WTC11 (cell line): Measurements from ENCODE around the gene FCN3. TPM values are rescaled to one million over a fixed set of nuclear protein-coding genes. Genes with fewer than 3 reads are reported as not detected.

ENCODE experiments used
- ATAC-seq: fragments of 200-7000 bp; cut with Tn5 transposase; 2 replicates; pipeline ENCODE4 v1.10.0; 2021; ENCODE audit warnings: mild to moderate bottlenecking, moderate library complexity
- CTCF ChIA-PET: fragments of 300-600 bp; sonication (Branson Sonifier 250); formaldehyde crosslinking; loops from one replicate; lab custom pipeline; 2021; ENCODE audit warnings: antibody characterized with exemption; lab: Charles Lee
- POLR2A ChIA-PET: fragments of 350-600 bp; sonication (Branson Sonifier 250); formaldehyde crosslinking; loops from one replicate; lab custom pipeline; 2021; ENCODE audit warnings: antibody characterized with exemption; lab: Charles Lee
- DNase-seq: peaks from one replicate; pipeline ENCODE4 v3.0.0; 2021; ENCODE audit warnings: low spot score
- H3K27ac Mint-ChIP-seq: 2 replicates; pipeline ENCODE4 v1.8.0; 2021; ENCODE audit warnings: mixed read lengths
- H3K27me3 Mint-ChIP-seq: 2 replicates; pipeline ENCODE4 v1.8.0; 2021; ENCODE audit warnings: low read depth, mild to moderate bottlenecking, moderate library complexity, mixed read lengths
- H3K36me3 Mint-ChIP-seq: 2 replicates; pipeline ENCODE4 v1.8.0; 2021; ENCODE audit warnings: mixed read lengths
- H3K4me1 Mint-ChIP-seq: 2 replicates; pipeline ENCODE4 v1.8.0; 2022; ENCODE audit warnings: mixed read lengths
- H3K4me3 Mint-ChIP-seq: 2 replicates; pipeline ENCODE4 v1.8.0; 2021; ENCODE audit warnings: mild to moderate bottlenecking, moderate library complexity, mixed read lengths
- H3K9me3 Mint-ChIP-seq: 2 replicates; pipeline ENCODE4 v1.8.0; 2021; ENCODE audit warnings: mixed read lengths
- ESRRA ChIP-seq: sonication (generic); formaldehyde crosslinking; IDR thresholded peaks from 2 replicates; pipeline ENCODE4 v1.8.1; 2022; ENCODE audit warnings: mild to moderate bottlenecking, missing genetic modification reagents, borderline replicate concordance
- ETV6 ChIP-seq: sonication (generic); formaldehyde crosslinking; IDR thresholded peaks from 2 replicates; pipeline ENCODE4 v1.8.1; 2022; ENCODE audit warnings: mild to moderate bottlenecking, missing genetic modification reagents
- FOXK1 ChIP-seq: sonication (generic); formaldehyde crosslinking; IDR thresholded peaks from 2 replicates; pipeline ENCODE4 v1.8.0; 2022; ENCODE audit warnings: mild to moderate bottlenecking, moderate library complexity, missing genetic modification reagents
- FOXP4 ChIP-seq: sonication (generic); formaldehyde crosslinking; IDR thresholded peaks from 2 replicates; pipeline ENCODE4 v1.8.0; 2022; ENCODE audit warnings: mild to moderate bottlenecking, missing genetic modification reagents
- JAZF1 ChIP-seq: fragments of 250-450 bp; sonication (Bioruptor Pico); IDR thresholded peaks from 2 replicates; pipeline ENCODE4 v1.9.0; 2021; ENCODE audit warnings: moderate library complexity, mild to moderate bottlenecking, inconsistent platforms
- KAT7 ChIP-seq: sonication (generic); formaldehyde crosslinking; IDR thresholded peaks from 2 replicates; pipeline ENCODE4 v1.8.1; 2023; ENCODE audit warnings: missing genetic modification reagents, mild to moderate bottlenecking, borderline replicate concordance
- PRRX2 ChIP-seq: fragments of 250-450 bp; sonication (Bioruptor Pico); IDR thresholded peaks from 2 replicates; pipeline ENCODE4 v1.8.0; 2021; ENCODE audit warnings: mild to moderate bottlenecking
- SP1 ChIP-seq: sonication (generic); formaldehyde crosslinking; conservative IDR thresholded peaks from 2 replicates; pipeline ENCODE4 v1.8.1; 2022; ENCODE audit warnings: missing genetic modification reagents
- TP53 ChIP-seq: sonication (generic); formaldehyde crosslinking; IDR thresholded peaks from 2 replicates; pipeline ENCODE4 v1.8.1; 2023; ENCODE audit warnings: mild to moderate bottlenecking, missing genetic modification reagents
- ZBTB21 ChIP-seq: sonication (generic); formaldehyde crosslinking; IDR thresholded peaks from 2 replicates; pipeline ENCODE4 v1.8.1; 2023; ENCODE audit warnings: mild to moderate bottlenecking, missing genetic modification reagents, borderline replicate concordance
- ZBTB43 ChIP-seq: sonication (generic); formaldehyde crosslinking; IDR thresholded peaks from 2 replicates; pipeline ENCODE4 v1.8.1; 2023; ENCODE audit warnings: mild to moderate bottlenecking, missing genetic modification reagents
- ZNF512 ChIP-seq: sonication (generic); formaldehyde crosslinking; IDR thresholded peaks from 2 replicates; pipeline ENCODE4 v1.8.1; 2022; ENCODE audit warnings: missing genetic modification reagents, borderline replicate concordance
- total RNA-seq: library from RNA; stranded (reverse); gene quantifications from 3 replicates; pipeline ENCODE4 v1.2.3, GENCODE V29; 2021
- TF ChIP-seq, protein P1 (sequence below): sonication (generic); formaldehyde crosslinking; IDR thresholded peaks from 2 replicates; pipeline ENCODE4 v1.8.1; 2023; ENCODE audit warnings: mild to moderate bottlenecking, moderate library complexity, missing genetic modification reagents
- TF ChIP-seq, protein P2 (sequence below): sonication (generic); formaldehyde crosslinking; IDR thresholded peaks from 2 replicates; pipeline ENCODE4 v1.8.0; 2023; ENCODE audit warnings: missing genetic modification reagents
- TF ChIP-seq, protein P3 (sequence below): sonication (generic); formaldehyde crosslinking; IDR thresholded peaks from 2 replicates; pipeline ENCODE4 v1.8.0; 2022; ENCODE audit warnings: mild to moderate bottlenecking, missing genetic modification reagents

FCN3 gene
- total RNA-seq, 1 experiment from 2014 or later: 0.98 TPM

DNA sequence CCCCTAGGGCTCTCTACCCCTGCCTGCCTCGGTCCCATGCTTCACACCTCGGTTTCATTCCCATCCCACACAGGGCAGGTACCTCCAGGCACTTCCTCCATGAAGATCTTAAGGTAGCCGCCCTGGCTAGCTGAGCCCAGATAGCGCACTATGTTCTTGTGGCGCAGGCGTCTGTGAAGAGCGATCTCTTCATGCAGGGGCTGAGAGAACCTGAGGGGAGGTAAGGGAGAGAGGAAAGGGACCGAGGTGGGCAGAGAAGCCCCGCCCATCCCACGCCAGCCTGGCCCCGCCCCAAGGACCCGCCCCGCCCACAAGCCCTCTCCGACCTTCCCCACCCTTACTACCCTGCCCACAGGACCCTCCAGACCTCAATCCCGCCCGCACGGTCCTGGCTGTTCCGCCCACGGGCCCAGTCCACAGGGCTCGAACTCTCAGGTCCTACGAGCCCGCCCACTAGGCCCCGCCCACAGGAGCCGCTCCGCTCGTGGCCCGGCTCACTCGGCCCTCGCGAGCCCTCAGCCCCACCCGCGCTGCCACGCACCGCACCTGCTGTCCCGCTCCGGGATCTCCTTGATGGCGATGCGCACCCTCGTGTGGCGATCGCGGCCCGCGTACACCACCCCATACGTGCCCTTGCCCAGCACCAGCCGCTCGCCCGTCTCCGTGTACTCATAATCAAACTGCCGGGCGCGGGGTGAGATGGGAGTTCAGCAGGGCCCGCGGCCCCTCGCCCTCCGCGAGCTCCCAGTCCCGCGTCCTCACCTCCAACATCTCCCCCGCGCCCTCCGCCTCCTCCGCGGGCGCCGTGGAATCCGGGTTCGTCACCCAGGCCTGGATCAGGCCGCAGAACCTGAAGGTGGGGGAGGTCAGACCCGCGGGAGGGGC lies 14.2 kb downstream of the FCN3 start:
- ChIA-PET CTCF (interaction anchor here (0.6 to 4.0 kb wide), 12 partner anchors 9 to 246 kb away, joined by 3 to 33 read pairs (median 5); partner anchors contain the start of gene CD164L2), POLR2A (no interaction called here)
- Mint-ChIP-seq H3K36me3 (no peaks in the 10 kb centered on the region), H3K4me3 (peak overlapping the region; percentile 74), H3K4me1 (peaks cover 31% of the 10 kb centered on the region), H3K9me3 (no peaks in the 10 kb centered on the region), H3K27me3 (peaks cover 56% of the 10 kb centered on the region), H3K27ac (no peak overlapping the region)
- DNase-seq: peak; percentile 45
- TF ChIP-seq KAT7 (CRISPR knock-in tag): 0 out of 2 replicates have a peak, but pooled peaks have one; percentile 84
- peak; percentile 69; the same call in 1 of the 2 replicates for TF ChIP-seq ZBTB43 (CRISPR knock-in tag)
- TF ChIP-seq FOXK1 (CRISPR knock-in tag): peak; percentile 66
- TF ChIP-seq PRRX2 (CRISPR knock-in tag): no peak
- no peak for TF ChIP-seq JAZF1
- TF ChIP-seq, protein P1, sequence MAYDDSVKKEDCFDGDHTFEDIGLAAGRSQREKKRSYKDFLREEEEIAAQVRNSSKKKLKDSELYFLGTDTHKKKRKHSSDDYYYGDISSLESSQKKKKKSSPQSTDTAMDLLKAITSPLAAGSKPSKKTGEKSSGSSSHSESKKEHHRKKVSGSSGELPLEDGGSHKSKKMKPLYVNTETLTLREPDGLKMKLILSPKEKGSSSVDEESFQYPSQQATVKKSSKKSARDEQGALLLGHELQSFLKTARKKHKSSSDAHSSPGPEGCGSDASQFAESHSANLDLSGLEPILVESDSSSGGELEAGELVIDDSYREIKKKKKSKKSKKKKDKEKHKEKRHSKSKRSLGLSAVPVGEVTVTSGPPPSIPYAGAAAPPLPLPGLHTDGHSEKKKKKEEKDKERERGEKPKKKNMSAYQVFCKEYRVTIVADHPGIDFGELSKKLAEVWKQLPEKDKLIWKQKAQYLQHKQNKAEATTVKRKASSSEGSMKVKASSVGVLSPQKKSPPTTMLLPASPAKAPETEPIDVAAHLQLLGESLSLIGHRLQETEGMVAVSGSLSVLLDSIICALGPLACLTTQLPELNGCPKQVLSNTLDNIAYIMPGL (CRISPR knock-in tag): peak; percentile 81; the same call in 1 of the 2 replicates
- TF ChIP-seq ZNF512 (CRISPR knock-in tag): no peak
- TF ChIP-seq ESRRA (CRISPR knock-in tag): 0 out of 2 replicates have a peak, but pooled peaks have one; percentile 32
- TF ChIP-seq FOXP4 (CRISPR knock-in tag): peak; percentile 67; the same call in 1 of the 2 replicates
- TF ChIP-seq TP53 (CRISPR knock-in tag): 0 out of 2 replicates have a peak, but pooled peaks have one; percentile 43
- TF ChIP-seq, protein P2, sequence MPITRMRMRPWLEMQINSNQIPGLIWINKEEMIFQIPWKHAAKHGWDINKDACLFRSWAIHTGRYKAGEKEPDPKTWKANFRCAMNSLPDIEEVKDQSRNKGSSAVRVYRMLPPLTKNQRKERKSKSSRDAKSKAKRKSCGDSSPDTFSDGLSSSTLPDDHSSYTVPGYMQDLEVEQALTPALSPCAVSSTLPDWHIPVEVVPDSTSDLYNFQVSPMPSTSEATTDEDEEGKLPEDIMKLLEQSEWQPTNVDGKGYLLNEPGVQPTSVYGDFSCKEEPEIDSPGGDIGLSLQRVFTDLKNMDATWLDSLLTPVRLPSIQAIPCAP (CRISPR knock-in tag): no peak
- TF ChIP-seq ETV6 (CRISPR knock-in tag): peak; percentile 50; the same call in 1 of the 2 replicates
- 0 out of 2 replicates have a peak, but pooled peaks have one; percentile 33 for TF ChIP-seq SP1
- peak; percentile 41 for ATAC-seq

DNA sequence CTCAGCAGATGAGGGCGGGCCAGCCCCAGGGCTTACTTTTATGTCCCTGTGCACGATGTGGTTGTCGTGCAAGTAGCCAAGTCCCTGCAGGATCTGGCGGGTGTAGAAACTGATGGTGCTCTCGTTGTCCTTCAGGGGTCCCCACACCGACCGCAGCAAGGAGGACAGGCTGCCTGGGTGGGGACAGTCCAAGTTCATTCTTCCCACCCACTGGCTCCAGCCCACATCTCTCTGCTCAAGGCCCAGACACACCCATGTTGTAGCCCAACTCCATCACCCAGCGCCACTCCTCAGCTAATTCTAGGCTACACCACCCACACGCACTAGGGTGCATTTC lies 14.8 kb downstream of the FCN3 start:
- no peaks in the 10 kb centered on the region for H3K36me3 Mint-ChIP-seq
- ATAC-seq: no peak
- no peak overlapping the region for H3K27ac Mint-ChIP-seq
- peaks cover 25% of the 10 kb centered on the region for H3K4me1 Mint-ChIP-seq
- CTCF ChIA-PET: interaction anchor here (0.6 to 4.0 kb wide), 4 partner anchors 8 to 59 kb away, joined by 4 to 33 read pairs (median 8); partner anchors contain the start of gene CD164L2
- H3K27me3 Mint-ChIP-seq: peaks cover 56% of the 10 kb centered on the region
- no peak for DNase-seq
- POLR2A ChIA-PET: no interaction called here
- peak overlapping the region; percentile 74 for H3K4me3 Mint-ChIP-seq
- TF ChIP-seq, protein P3, sequence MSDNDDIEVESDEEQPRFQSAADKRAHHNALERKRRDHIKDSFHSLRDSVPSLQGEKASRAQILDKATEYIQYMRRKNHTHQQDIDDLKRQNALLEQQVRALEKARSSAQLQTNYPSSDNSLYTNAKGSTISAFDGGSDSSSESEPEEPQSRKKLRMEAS: 0 out of 2 replicates have a peak, but pooled peaks have one; percentile 5
- no peak for TF ChIP-seq KAT7 (CRISPR knock-in tag)
- no peak for TF ChIP-seq ZBTB21 (CRISPR knock-in tag)
- TF ChIP-seq, all 79 proteins: peak for 1
- no peaks in the 10 kb centered on the region for H3K9me3 Mint-ChIP-seq
